B cell (primary cell): Measurements from ENCODE around the gene CENPM. TPM values are rescaled to one million over a fixed set of nuclear protein-coding genes. Genes with fewer than 3 reads are reported as not detected.
A peak's percentile ranks its signal among the peaks of the same experiment; 100 is the strongest.

Experiments
- ATAC-seq: fragments of 200-7000 bp; cut with Tn5 transposase; one replicate; pipeline ENCODE4 v1.10.0; 2021; ENCODE audit warnings: low read depth, mild to moderate bottlenecking, moderate number of reproducible peaks, moderate library complexity
- CTCF ChIA-PET: fragments of 350-600 bp; sonication (Branson Sonifier 250); formaldehyde crosslinking; loops from one replicate; lab custom pipeline; 2021; ENCODE audit warnings: antibody characterized with exemption, inconsistent platforms; lab: Charles Lee
- POLR2A ChIA-PET: fragments of 350-600 bp; sonication (Branson Sonifier 250); formaldehyde crosslinking; loops from one replicate; lab custom pipeline; 2021; ENCODE audit warnings: antibody characterized with exemption; lab: Charles Lee
- DNase-seq: peaks from one replicate; pipeline ENCODE4 v3.0.0; 2013
- H2AFZ ChIP-seq: 2 replicates; pipeline ENCODE4 v1.6.1; 2012; ENCODE audit warnings: mild to moderate bottlenecking, low read depth, low read length; ENCODE audit not compliant: insufficient read depth, poor library complexity, severe bottlenecking
- H3K27ac ChIP-seq, 2 donors: 1 replicate in 1 of 2; 2 replicates in 1 of 2; pipeline ENCODE4 v1.5.1; 2012 to 2013; ENCODE audit warnings: low read length in 2 of 2, mild to moderate bottlenecking in 2 of 2, moderate library complexity in 1 of 2
- H3K27me3 ChIP-seq, 4 experiments: fragments of 200-600 bp in 1 of 4; sonication (generic) in 1 of 4; replicated peaks in 1 of 4; 1 replicate in 2 of 4; 2 replicates in 2 of 4; pipeline versions ENCODE4 v1.6.1 to v1.7.0; 2013 to 2016; ENCODE audit warnings: low read length in 3 of 4, mild to moderate bottlenecking in 2 of 4, mixed read lengths in 1 of 4, moderate library complexity in 1 of 4; ENCODE audit not compliant: insufficient read depth in 4 of 4, control insufficient read depth in 3 of 4; ENCODE audit errors: control extremely low read depth in 1 of 4
- H3K36me3 ChIP-seq, 2 experiments: replicated peaks in 1 of 2; 1 replicate in 1 of 2; 2 replicates in 1 of 2; pipeline versions ENCODE4 v1.6.1 to v1.7.1; 2013; ENCODE audit warnings: low read length in 1 of 2; ENCODE audit not compliant: insufficient read depth in 2 of 2, control insufficient read depth in 1 of 2; ENCODE audit errors: control extremely low read depth in 1 of 2, extremely low read depth in 1 of 2
- H3K4me1 ChIP-seq, 2 donors: fragments of 200-600 bp in 1 of 2; sonication (generic) in 1 of 2; 1 replicate in 1 of 2; 2 replicates in 1 of 2; pipeline versions ENCODE4 v1.5.1 to v1.6.1; 2013 to 2017; ENCODE audit warnings: low read length in 2 of 2; ENCODE audit not compliant: control insufficient read depth in 2 of 2, insufficient read depth in 2 of 2
- H3K4me2 ChIP-seq: replicated peaks from 2 replicates; pipeline ENCODE3; 2012; ENCODE audit warnings: mild to moderate bottlenecking, low read depth, low read length; ENCODE audit not compliant: poor library complexity, severe bottlenecking
- H3K4me3 ChIP-seq, 5 experiments: fragments of 200-600 bp in 1 of 5; sonication (generic) in 1 of 5; 1 replicate in 3 of 5; 2 replicates in 2 of 5; pipeline versions ENCODE4 v1.5.1 to v1.7.0; 2011 to 2016; ENCODE audit warnings: low read length in 4 of 5, mild to moderate bottlenecking in 4 of 5, low read depth in 2 of 5, control low read depth in 1 of 5, moderate library complexity in 1 of 5; ENCODE audit not compliant: insufficient read depth in 1 of 5; ENCODE audit errors: control extremely low read depth in 1 of 5, extremely low read depth in 1 of 5
- H3K79me2 ChIP-seq: fragments of 200-600 bp; sonication (generic); one replicate; pipeline ENCODE4 v1.6.0; 2016; ENCODE audit warnings: low read length; ENCODE audit not compliant: control insufficient read depth, insufficient read depth
- H3K9ac ChIP-seq: fragments of 200-600 bp; sonication (generic); 2 replicates; pipeline ENCODE4 v1.6.1; 2017; ENCODE audit warnings: mild to moderate bottlenecking, low read length, moderate library complexity
- H3K9me3 ChIP-seq, 3 donors: one replicate each; pipeline versions ENCODE4 v1.6.1 to v1.7.1; 2013; ENCODE audit warnings: low read length in 2 of 3; ENCODE audit not compliant: control insufficient read depth in 2 of 3, insufficient read depth in 1 of 3; ENCODE audit errors: control extremely low read depth in 1 of 3
- H4K20me1 ChIP-seq: 2 replicates; pipeline ENCODE4 v1.6.0; 2012; ENCODE audit warnings: mild to moderate bottlenecking, low read length; ENCODE audit not compliant: insufficient read depth, control insufficient read depth, poor library complexity, severe bottlenecking
- H3K27ac Mint-ChIP-seq: one replicate; pipeline ENCODE4 v1.8.0; 2021; ENCODE audit warnings: mixed read lengths
- H3K27me3 Mint-ChIP-seq: one replicate; pipeline ENCODE4 v1.8.0; 2021; ENCODE audit warnings: mixed read lengths
- H3K4me1 Mint-ChIP-seq: one replicate; pipeline ENCODE4 v1.8.0; 2021; ENCODE audit warnings: mixed read lengths
- H3K4me3 Mint-ChIP-seq: one replicate; pipeline ENCODE4 v1.8.0; 2021; ENCODE audit warnings: mixed read lengths
- H3K9me3 Mint-ChIP-seq: one replicate; pipeline ENCODE4 v1.8.0; 2022; ENCODE audit warnings: mixed read lengths; ENCODE audit not compliant: insufficient read depth
- EZH2 ChIP-seq: IDR thresholded peaks from 2 replicates; pipeline ENCODE4 v1.6.1; 2012; ENCODE audit warnings: borderline replicate concordance, low read depth, mild to moderate bottlenecking, moderate library complexity, low read length; ENCODE audit not compliant: insufficient read depth, poor library complexity, severe bottlenecking
- WGBS: methylation state at CpG from one replicate; pipeline ENCODE4 v1.1.5; 2013; ENCODE audit warnings: missing lambda C conversion rate; ENCODE audit not compliant: insufficient coverage; 5-methylcytosine and 5-hydroxymethylcytosine counted together
- intact Hi-C: fragments of 100-400 bp; cut with micrococcal nuclease; formaldehyde crosslinking; loops from one replicate; pipeline ENCODE4 v1.10.0; 2022
- polyA plus RNA-seq: library from polyadenylated mRNA; depleted of rRNA; stranded (reverse); fragments of >200 nt; gene quantifications from 2 replicates; pipeline ENCODE4 v1.2.3, GENCODE V29; 2012
- total RNA-seq, 2 donors: library from RNA; stranded (reverse); fragments of 120-200 nt in 1 of 2; gene quantifications; 1 replicate in 1 of 2; 2 replicates in 1 of 2; pipeline versions ENCODE4 v1.2.3 to v1.2.4, GENCODE V29; 2013 to 2022
- TF ChIP-seq, protein P1 (sequence below): fragments of 200-600 bp; IDR thresholded peaks from one replicate; pipeline ENCODE4 v1.8.0; 2022; ENCODE audit warnings: antibody characterized with exemption, mild to moderate bottlenecking

CENPM gene
- total and polyA plus RNA-seq, 2 donors (not counting 1 experiment from before 2014, with no cell fraction given) = 30.7 to 43.8 TPM

GRCh38 chr22:41939981-41940831 is 6.7 kb downstream of the CENPM start:
- Histone ChIP-seq H3K4me2 (peak overlapping the region; percentile 93), H3K27ac (peak overlapping the region; percentile 99), H4K20me1 (peaks cover 5% of the 10 kb centered on the region), H3K4me1 (peaks cover 54 to 64% of the 10 kb centered on the region in 2 donors), H3K36me3 (peaks cover 0 to 9% of the 10 kb centered on the region in 2 experiments), H3K27me3 (no peaks in the 10 kb centered on the region), H2AFZ (no peak overlapping the region), H3K4me3 (peak overlapping the region; percentile 30 to 61 (median 49)), H3K79me2 (peaks cover 38% of the 10 kb centered on the region), H3K9ac (peak overlapping the region; percentile 68), H3K9me3 (no peaks in the 10 kb centered on the region)
- TF ChIP-seq, protein P1, sequence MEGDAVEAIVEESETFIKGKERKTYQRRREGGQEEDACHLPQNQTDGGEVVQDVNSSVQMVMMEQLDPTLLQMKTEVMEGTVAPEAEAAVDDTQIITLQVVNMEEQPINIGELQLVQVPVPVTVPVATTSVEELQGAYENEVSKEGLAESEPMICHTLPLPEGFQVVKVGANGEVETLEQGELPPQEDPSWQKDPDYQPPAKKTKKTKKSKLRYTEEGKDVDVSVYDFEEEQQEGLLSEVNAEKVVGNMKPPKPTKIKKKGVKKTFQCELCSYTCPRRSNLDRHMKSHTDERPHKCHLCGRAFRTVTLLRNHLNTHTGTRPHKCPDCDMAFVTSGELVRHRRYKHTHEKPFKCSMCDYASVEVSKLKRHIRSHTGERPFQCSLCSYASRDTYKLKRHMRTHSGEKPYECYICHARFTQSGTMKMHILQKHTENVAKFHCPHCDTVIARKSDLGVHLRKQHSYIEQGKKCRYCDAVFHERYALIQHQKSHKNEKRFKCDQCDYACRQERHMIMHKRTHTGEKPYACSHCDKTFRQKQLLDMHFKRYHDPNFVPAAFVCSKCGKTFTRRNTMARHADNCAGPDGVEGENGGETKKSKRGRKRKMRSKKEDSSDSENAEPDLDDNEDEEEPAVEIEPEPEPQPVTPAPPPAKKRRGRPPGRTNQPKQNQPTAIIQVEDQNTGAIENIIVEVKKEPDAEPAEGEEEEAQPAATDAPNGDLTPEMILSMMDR = no peak
- no peak for TF ChIP-seq EZH2
- ATAC-seq (peak; percentile 54), DNase-seq (peak; percentile 99)
- Mint-ChIP-seq H3K27me3 (no peaks in the 10 kb centered on the region), H3K9me3 (no peaks in the 10 kb centered on the region), H3K4me3 (peak overlapping the region; percentile 96), H3K4me1 (peaks cover 58% of the 10 kb centered on the region), H3K27ac (peak overlapping the region; percentile 99)
- CTCF ChIA-PET = interaction anchor here (0.9 to 8.5 kb wide), 37 partner anchors 9 to 500 kb away, joined by 3 to 499 read pairs (median 7); partner anchors contain the start of genes CCDC134, MEI1, SMIM45 and SREBF2
- WGBS = 24% methylated on average over 8 of the region's 13 CpGs
- intact Hi-C loops = loop anchor here (1.0 to 5.0 kb wide), 8 partner anchors 9 to 251 kb away; partner anchors contain the start of genes SNU13 and TNFRSF13C
- POLR2A ChIA-PET = interaction anchor here (0.5 to 14.7 kb wide), 28 partner anchors 8 to 623 kb away, joined by 3 to 960 read pairs (median 6); partner anchors contain the start of genes SHISA8, SMDT1, SMIM45 and SNU13
